DMS53 treated with DMSO at 0.1 percent for 48 hours (cell line): ENCODE results near the gene ODC1.

Experiments used
- DNase-seq: peaks from one replicate; lab custom pipeline; 2025; ENCODE audit not compliant: unreplicated experiment; lab: John Stamatoyannopoulos, UW

ODC1 gene

GRCh38 chr2:10417551-10418335 lies 30.4 kb downstream of the ODC1 start:
- DNase-seq: no peak

- DNase-seq: no peak
Observed at GRCh38 chr2:10415640-10416039, 32.5 kb downstream of the ODC1 start.

DNA sequence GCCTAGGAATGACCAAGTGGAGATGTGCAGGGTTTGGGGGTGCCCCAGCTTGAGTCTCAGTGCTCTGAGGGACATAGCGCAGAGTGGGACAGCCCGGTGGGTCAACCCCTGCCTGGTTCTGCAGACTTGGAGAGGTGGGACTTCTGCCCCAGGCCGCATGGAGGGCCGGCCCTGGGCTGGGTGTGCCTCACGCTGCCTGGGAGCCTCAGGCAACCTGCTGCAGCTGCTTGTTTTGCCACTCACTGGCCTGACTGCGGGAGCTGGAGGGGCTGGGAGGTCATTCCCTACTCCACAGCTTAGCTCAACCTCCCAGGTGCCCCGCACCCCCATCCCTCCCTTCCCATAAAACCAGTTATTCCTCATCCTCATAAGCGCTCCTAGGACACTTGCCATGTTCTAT lies 33.1 kb downstream of the ODC1 start:
- DNase-seq: no peak

GRCh38 chr2:10414591-10414990 lies 33.5 kb downstream of the ODC1 start:
- DNase-seq: peak; percentile 23

GRCh38 chr2:10413991-10414451 lies 34.1 kb downstream of the ODC1 start:
- DNase-seq: no peak

DNA sequence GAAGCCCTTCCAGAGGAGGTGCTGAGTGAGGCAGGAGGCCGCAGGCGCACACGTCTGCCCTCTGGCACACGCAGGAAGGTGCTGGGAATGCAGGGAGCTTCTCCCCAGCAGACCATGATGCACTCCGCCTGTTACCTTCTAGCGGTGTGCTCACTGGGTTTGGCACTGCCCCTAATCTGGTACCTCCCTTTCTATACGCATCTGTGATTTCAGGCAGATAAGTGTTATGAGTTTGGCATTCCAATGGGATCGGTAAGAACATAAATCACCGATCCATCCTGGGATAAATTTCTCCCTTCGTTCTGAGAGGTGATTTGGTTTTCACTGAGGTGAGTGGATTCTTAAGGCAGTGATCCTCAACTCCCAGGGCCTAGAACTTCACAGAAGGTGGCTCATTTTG lies 34.6 kb downstream of the ODC1 start:
- DNase-seq: no peak

GRCh38 chr2:10412380-10412779 lies 35.7 kb downstream of the ODC1 start:
- no peak for DNase-seq

- no peak for DNase-seq
Observed at GRCh38 chr2:10411557-10411956, 36.6 kb downstream of the ODC1 start.

DNA sequence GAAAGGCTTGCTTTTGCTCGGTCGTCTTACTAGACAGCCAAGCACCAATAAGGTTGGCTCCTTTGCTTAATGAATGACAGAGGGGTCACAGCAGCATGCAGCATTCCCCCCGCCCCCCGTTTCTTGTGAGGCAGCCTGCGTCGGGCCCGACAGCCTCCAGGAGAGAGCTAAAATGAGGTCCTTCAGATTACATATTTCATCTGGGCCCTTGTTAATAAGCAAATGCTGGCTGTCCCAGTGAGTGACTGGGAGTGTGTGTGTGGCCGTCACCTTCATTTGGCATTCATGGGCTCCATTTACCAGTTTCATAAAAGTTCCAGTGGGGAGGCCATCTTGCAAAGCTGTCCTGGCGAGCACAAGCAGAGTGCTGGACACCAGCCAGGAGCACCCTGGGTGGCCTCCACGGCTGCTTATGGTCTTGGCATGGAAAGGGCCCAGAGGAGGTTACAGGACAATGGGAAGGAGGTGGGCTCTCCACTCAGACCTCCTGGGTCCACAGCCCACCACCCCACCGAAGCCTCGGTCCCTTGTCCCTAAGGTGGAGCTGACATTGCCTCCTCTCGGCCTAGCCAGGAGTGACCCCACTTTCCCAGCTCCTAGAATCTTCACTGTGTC lies 37.2 kb downstream of the ODC1 start:
- no peak for DNase-seq

- no peak for DNase-seq
Observed at GRCh38 chr2:10410001-10410822, 37.9 kb downstream of the ODC1 start.

DNA sequence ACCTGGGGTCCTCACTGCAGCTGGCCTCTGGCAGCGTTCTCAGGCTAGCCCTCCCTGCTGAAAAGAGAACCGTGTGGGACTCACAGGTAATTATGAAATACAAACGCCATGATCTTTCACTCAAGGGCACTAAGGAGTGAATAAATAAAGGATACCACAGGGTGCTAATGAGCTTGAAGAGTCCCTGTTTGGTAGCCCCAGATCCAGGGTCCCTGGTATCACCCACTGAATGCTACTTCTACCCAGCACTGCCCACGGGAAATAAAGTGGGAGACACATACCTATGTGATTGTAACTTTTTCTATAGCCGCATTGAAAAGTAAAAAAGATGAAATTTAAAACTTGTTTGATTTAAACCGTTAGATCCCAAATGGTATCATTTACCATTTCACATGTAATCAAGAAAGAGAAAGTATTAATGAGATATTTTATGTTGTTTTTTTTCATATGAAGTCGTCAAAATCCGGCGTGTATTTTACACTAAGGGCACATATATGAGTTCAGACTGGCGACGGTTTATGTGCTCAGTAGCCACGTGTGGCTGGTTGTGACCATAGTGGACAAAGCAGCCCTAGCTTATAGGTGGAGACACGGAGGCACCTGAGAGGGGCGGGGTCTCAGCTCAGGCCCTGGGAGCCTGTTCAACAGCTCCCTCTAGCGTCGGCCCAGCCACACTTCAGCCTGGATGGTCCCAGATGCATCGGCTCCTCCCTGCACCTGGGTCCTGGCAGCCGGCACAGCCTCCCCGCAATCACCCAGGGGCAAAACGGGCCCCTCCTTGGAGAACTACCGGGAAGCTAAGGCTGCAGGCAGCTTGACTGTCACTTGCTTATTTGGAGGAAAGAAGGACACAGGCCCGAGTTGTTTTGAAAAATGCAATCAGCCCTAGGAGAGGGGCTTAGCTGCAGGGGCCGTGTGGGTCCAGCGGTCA lies 39.2 kb downstream of the ODC1 start:
- peak; percentile 71 for DNase-seq

DNA sequence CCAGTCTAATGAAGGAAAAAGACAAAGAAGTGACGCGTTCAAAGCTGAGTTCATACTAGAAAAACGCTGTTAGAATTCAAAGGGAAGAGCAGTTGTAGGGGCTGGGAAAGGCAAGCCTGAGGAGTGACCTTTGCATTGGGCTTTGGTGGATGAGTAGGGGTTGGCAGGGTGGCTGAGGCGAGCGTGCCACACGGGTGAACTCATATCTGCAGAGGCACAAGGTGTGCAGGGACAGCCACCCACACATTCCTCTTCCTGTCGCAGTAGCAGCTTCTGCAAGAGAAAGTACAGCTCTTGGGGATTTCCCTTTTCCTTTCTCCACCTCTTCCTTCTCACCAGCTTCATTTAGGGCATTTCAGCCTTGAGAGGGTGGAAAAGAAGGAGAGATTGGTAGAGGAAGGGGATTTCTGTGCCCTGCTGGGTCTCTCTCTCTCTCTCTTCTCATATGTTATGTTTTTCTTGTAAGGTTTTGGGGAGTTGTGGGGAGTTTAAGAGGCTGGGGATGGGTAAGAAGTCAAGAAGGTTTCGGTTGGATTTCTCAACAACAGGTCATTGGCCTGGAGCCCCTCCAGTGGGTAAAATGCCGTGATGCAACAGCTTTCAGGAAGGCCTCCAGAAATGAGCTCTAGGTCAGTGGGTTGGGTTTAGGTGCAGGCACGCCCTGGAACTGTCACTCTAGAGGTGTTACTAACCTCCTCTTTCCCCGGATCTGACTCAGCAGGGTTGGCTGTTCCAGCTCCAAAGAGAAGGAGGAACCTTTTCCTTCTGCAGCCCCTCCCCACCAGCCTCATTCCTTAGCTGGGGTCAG lies 40.1 kb downstream of the ODC1 start:
- DNase-seq: peak; percentile 72

GRCh38 chr2:10407432-10407831 lies 40.7 kb downstream of the ODC1 start:
- DNase-seq: no peak

GRCh38 chr2:10406491-10407188 lies 41.5 kb downstream of the ODC1 start:
- no peak for DNase-seq

GRCh38 chr2:10406016-10406415 lies 42.1 kb downstream of the ODC1 start:
- no peak for DNase-seq

GRCh38 chr2:10405448-10405847 lies 42.7 kb downstream of the ODC1 start:
- no peak for DNase-seq

DNA sequence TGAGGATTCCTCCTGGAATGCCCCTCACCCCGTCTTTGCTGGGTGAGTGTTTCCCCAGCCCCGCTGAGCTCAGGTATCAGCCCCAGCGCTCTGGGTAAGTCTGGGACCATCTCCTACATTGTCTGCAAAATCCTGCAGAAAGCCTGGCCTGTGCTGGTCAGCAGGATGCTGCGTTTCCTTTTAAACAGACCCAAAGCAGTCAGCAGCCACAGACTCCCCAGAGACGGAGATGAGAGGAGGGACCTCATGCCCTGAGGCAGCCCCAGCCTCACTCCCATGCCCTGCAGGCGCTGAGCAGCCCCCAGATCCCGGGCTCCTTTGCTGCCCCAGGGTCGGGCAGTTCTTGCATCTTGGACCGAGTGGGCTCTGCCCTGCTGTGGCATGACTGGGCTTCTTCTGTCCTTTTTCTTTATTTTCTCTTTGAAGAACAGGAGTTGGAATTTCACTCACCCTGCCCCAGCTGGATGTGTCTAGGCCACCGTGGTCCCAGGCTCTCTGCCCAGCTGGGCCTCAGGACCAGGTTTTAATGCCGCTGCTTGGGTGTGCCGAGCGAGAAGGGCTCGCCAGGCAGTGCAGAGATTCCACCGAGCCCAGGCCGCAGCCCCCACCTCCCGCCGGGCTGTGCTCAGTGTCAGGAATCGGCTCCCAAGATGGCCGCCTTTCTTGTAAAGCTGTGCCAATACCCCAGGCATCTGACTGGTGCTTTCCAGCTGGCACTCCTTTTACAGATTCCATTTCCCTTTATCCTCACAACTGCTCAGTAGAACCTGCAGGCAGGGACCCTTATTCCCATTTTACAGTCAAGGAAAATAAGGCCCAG lies 43.6 kb downstream of the ODC1 start:
- no peak for DNase-seq

DNA sequence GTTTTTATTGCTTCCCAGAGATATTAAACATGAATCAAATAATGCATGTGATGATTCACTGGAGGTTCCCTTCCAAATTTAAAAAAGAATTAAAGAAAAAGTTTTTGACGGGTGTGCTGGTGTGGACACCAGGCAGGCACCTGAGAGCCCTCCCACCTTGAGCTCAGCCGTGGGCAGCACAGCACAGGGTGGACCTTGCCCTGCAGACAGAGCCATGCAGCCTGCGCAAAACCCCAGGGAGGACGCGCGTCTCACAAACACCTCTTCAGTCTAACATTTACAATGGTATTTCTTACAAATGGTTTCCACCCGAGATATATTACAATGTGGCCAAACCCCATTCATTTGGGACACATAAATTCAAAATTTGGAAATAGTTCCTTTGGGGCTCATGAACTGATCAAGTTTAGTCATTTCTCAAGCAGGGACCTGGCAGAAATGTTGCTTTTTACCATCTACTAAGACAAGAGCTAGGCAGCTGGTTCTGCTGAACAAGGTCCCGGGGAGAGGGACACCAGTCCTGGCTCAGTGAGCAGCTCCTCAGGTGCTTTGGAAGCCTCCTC lies 45.4 kb downstream of the ODC1 start:
- DNase-seq: no peak
